ENCODE measurements around the gene ENDOD1. TPM values are rescaled to one million over a fixed set of nuclear protein-coding genes. Genes with fewer than 3 reads are reported as not detected.

The ENDOD1 gene
- total RNA-seq, 1 donor from 2014 or later = 38.4 TPM

GRCh38 chr11:95137299-95137698, 47.7 kb downstream of the ENDOD1 start:
- TF ChIP-seq CTCF (IDR thresholded peaks at IDR 0.05; ENCODE audit: insufficient read depth, low read length, poor library complexity, severe bottlenecking) = no peak
- Histone ChIP-seq H3K27me3 (ENCODE audit: control insufficient read depth, insufficient read depth, low read length) (no peaks in the 10 kb centered on the region), H3K4me3 (ENCODE audit: low read depth, low read length) (no peak overlapping the region), H3K36me3 (ENCODE audit: control insufficient read depth, insufficient read depth, low read length) (no peaks in the 10 kb centered on the region)
- DNase-seq (ENCODE audit: low read depth) = no peak

- DNase-seq (ENCODE audit: low read depth) = no peak
- TF ChIP-seq CTCF (IDR thresholded peaks at IDR 0.05; ENCODE audit: insufficient read depth, low read length, poor library complexity, severe bottlenecking) = peak; percentile 25
- H3K4me3 ChIP-seq (ENCODE audit: low read depth, low read length) = no peak overlapping the region
Measured at GRCh38 chr11:95138448-95138847, 48.8 kb downstream of the ENDOD1 start.

GRCh38 chr11:95140397-95141033, 50.9 kb downstream of the ENDOD1 start:
- no peaks in the 10 kb centered on the region for H3K36me3 ChIP-seq (ENCODE audit: control insufficient read depth, insufficient read depth, low read length)
- H3K27me3 ChIP-seq (ENCODE audit: control insufficient read depth, insufficient read depth, low read length) = no peaks in the 10 kb centered on the region
- H3K4me3 ChIP-seq (ENCODE audit: low read depth, low read length) = no peak overlapping the region
- no peak for DNase-seq (ENCODE audit: low read depth)
- no peak for TF ChIP-seq CTCF (IDR thresholded peaks at IDR 0.05; ENCODE audit: insufficient read depth, low read length, poor library complexity, severe bottlenecking)

More at GRCh38 chr11:95138448-95138847, 48.8 kb downstream of the ENDOD1 start:
- Histone ChIP-seq H3K36me3 (ENCODE audit: control insufficient read depth, insufficient read depth, low read length) (no peaks in the 10 kb centered on the region), H3K27me3 (ENCODE audit: control insufficient read depth, insufficient read depth, low read length) (no peaks in the 10 kb centered on the region)

GRCh38 chr11:95142431-95142830, 52.8 kb downstream of the ENDOD1 start:
- Histone ChIP-seq H3K27me3 (ENCODE audit: control insufficient read depth, insufficient read depth, low read length) (no peaks in the 10 kb centered on the region), H3K36me3 (ENCODE audit: control insufficient read depth, insufficient read depth, low read length) (no peaks in the 10 kb centered on the region), H3K4me3 (ENCODE audit: low read depth, low read length) (no peak overlapping the region)
- no peak for DNase-seq (ENCODE audit: low read depth)
- TF ChIP-seq CTCF (IDR thresholded peaks at IDR 0.05; ENCODE audit: insufficient read depth, low read length, poor library complexity, severe bottlenecking) = no peak

GRCh38 chr11:95143106-95143681, 53.5 kb downstream of the ENDOD1 start:
- no peaks in the 10 kb centered on the region for H3K36me3 ChIP-seq (ENCODE audit: control insufficient read depth, insufficient read depth, low read length)
- no peak overlapping the region for H3K4me3 ChIP-seq (ENCODE audit: low read depth, low read length)
- H3K27me3 ChIP-seq (ENCODE audit: control insufficient read depth, insufficient read depth, low read length) = no peaks in the 10 kb centered on the region
- TF ChIP-seq CTCF (IDR thresholded peaks at IDR 0.05; ENCODE audit: insufficient read depth, low read length, poor library complexity, severe bottlenecking) = no peak
- no peak for DNase-seq (ENCODE audit: low read depth)

All from kidney epithelial cell (primary cell).